H1 (cell line): Measurements from ENCODE around the gene GBE1. TPM values are rescaled to one million over a fixed set of nuclear protein-coding genes. Genes with fewer than 3 reads are reported as not detected.

Source experiments
- CTCF ChIA-PET: fragments of 300-600 bp; sonication (Branson Sonifier 250); formaldehyde crosslinking; loops from one replicate; lab custom pipeline; 2021; ENCODE audit not compliant: partially characterized antibody; lab: Charles Lee
- POLR2A ChIA-PET: fragments of 300-600 bp; sonication (Branson Sonifier 250); formaldehyde crosslinking; loops from one replicate; lab custom pipeline; 2021; ENCODE audit warnings: inconsistent platforms; ENCODE audit not compliant: partially characterized antibody; lab: Charles Lee
- DNase-seq, 2 experiments: peaks; one replicate each; pipeline versions ENCODE4 v3.0.0 to v3.0.0-alpha.2; 2010 to 2022; ENCODE audit warnings: low spot score in 2 of 2, low read depth in 1 of 2, mixed read lengths in 1 of 2
- FAIRE-seq: peaks from 2 replicates; lab custom pipeline; 2011; peaks lifted over from hg19 to GRCh38; lab: Jason Lieb, UNC
- H2AFZ ChIP-seq: 2 replicates; pipeline ENCODE4 v1.8.1; 2012; ENCODE audit warnings: low read length, inconsistent platforms
- H2AK5ac ChIP-seq: 2 replicates; pipeline ENCODE4 v1.6.1; 2013; ENCODE audit warnings: low read depth, low read length
- H2BK120ac ChIP-seq: replicated peaks from 2 replicates; pipeline ENCODE3; 2013; ENCODE audit warnings: low read depth, low read length, inconsistent platforms
- H2BK12ac ChIP-seq: 2 replicates; pipeline ENCODE4 v1.6.1; 2013; ENCODE audit warnings: low read depth, low read length
- H2BK15ac ChIP-seq: 2 replicates; pipeline ENCODE4 v1.6.1; 2013; ENCODE audit warnings: low read length
- H2BK20ac ChIP-seq: 2 replicates; pipeline ENCODE4 v1.6.1; 2013; ENCODE audit warnings: low read length
- H2BK5ac ChIP-seq: 2 replicates; pipeline ENCODE4 v1.6.1; 2013; ENCODE audit warnings: low read depth, low read length
- H3K14ac ChIP-seq: 2 replicates; pipeline ENCODE4 v1.6.1; 2013; ENCODE audit warnings: inconsistent platforms; ENCODE audit not compliant: insufficient read length
- H3K18ac ChIP-seq: 2 replicates; pipeline ENCODE4 v1.6.1; 2013; ENCODE audit warnings: low read length; ENCODE audit errors: extremely low read depth
- H3K23ac ChIP-seq: 2 replicates; pipeline ENCODE4 v1.6.1; 2013; ENCODE audit warnings: inconsistent platforms; ENCODE audit not compliant: insufficient read length
- H3K23me2 ChIP-seq: 2 replicates; pipeline ENCODE4 v1.6.1; 2013; ENCODE audit warnings: low read depth, low read length
- H3K27ac ChIP-seq: 2 replicates; pipeline ENCODE4 v1.6.1; 2011; ENCODE audit warnings: low read depth, low read length, inconsistent platforms
- H3K27me3 ChIP-seq, 4 experiments: replicated peaks in 1 of 4; 1 replicate in 1 of 4; 2 replicates in 3 of 4; pipeline versions ENCODE4 v1.6.1 to v1.8.1; 2011 to 2013; ENCODE audit warnings: low read length in 3 of 4, mild to moderate bottlenecking in 3 of 4, inconsistent platforms in 2 of 4, mixed read lengths in 2 of 4, moderate library complexity in 1 of 4; ENCODE audit not compliant: control insufficient read depth in 3 of 4, insufficient read depth in 3 of 4; ENCODE audit errors: extremely low read depth in 1 of 4
- H3K36me3 ChIP-seq, 4 experiments: 2 replicates each; pipeline versions ENCODE4 v1.6.1 to v1.8.1; 2011 to 2013; ENCODE audit warnings: mild to moderate bottlenecking in 4 of 4, low read length in 3 of 4, moderate library complexity in 2 of 4, control low read depth in 1 of 4, inconsistent platforms in 1 of 4; ENCODE audit not compliant: insufficient read depth in 4 of 4, control insufficient read depth in 2 of 4
- H3K4ac ChIP-seq: replicated peaks from 2 replicates; pipeline ENCODE3; 2013; ENCODE audit warnings: low read length, low read depth, mixed read lengths, inconsistent platforms; ENCODE audit not compliant: insufficient read length
- H3K4me1 ChIP-seq, 4 experiments: replicated peaks in 1 of 4; 1 replicate in 1 of 4; 2 replicates in 3 of 4; pipeline versions ENCODE4 v1.6.1 to v1.8.1; 2011 to 2013; ENCODE audit warnings: low read length in 3 of 4, inconsistent platforms in 2 of 4, mixed read lengths in 1 of 4; ENCODE audit not compliant: insufficient read depth in 4 of 4, control insufficient read depth in 3 of 4
- H3K4me2 ChIP-seq, 2 experiments: 2 replicates each; pipeline versions ENCODE4 v1.6.1 to v1.8.1; 2011 to 2013; ENCODE audit warnings: low read depth in 2 of 2, low read length in 2 of 2, control low read depth in 1 of 2, inconsistent platforms in 1 of 2, mild to moderate bottlenecking in 1 of 2; ENCODE audit not compliant: insufficient read depth in 1 of 2
- H3K4me3 ChIP-seq, 4 experiments: fragments of 200-600, 300-600 bp in 1 of 4; sonication (generic), shearing (Covaris generic), sonication (Bioruptor Twin) in 1 of 4; 2 replicates each; pipeline versions ENCODE4 v1.5.1 to v1.8.1; 2011 to 2016; ENCODE audit warnings: low read length in 4 of 4, low read depth in 3 of 4, control low read depth in 2 of 4, inconsistent platforms in 2 of 4, mild to moderate bottlenecking in 2 of 4, mixed read lengths in 1 of 4, moderate library complexity in 1 of 4; ENCODE audit not compliant: insufficient read depth in 2 of 4; ENCODE audit errors: extremely low read depth in 1 of 4
- H3K56ac ChIP-seq: replicated peaks from 2 replicates; pipeline ENCODE3; 2013; ENCODE audit warnings: low read depth, mild to moderate bottlenecking, mixed read lengths, low read length, inconsistent platforms; ENCODE audit not compliant: insufficient read length
- H3K79me1 ChIP-seq: 2 replicates; pipeline ENCODE4 v1.6.1; 2013; ENCODE audit warnings: low read depth, low read length, control low read depth
- H3K79me2 ChIP-seq, 2 experiments: 2 replicates each; pipeline versions ENCODE4 v1.6.1 to v1.8.1; 2012 to 2013; ENCODE audit warnings: low read length in 2 of 2, mild to moderate bottlenecking in 2 of 2, inconsistent platforms in 1 of 2; ENCODE audit not compliant: insufficient read depth in 2 of 2, control insufficient read depth in 1 of 2
- H3K9ac ChIP-seq, 4 experiments: replicated peaks in 1 of 4; 1 replicate in 1 of 4; 2 replicates in 3 of 4; pipeline versions ENCODE4 v1.6.1 to v1.8.1; 2011 to 2013; ENCODE audit warnings: low read depth in 3 of 4, low read length in 3 of 4, control low read depth in 2 of 4, mild to moderate bottlenecking in 2 of 4, moderate library complexity in 2 of 4, inconsistent platforms in 1 of 4; ENCODE audit errors: extremely low read depth in 1 of 4
- H3K9me3 ChIP-seq, 2 experiments: 2 replicates each; pipeline versions ENCODE4 v1.6.1 to v1.8.1; 2012 to 2013; ENCODE audit warnings: mild to moderate bottlenecking in 2 of 2, moderate library complexity in 2 of 2, control low read depth in 1 of 2, inconsistent platforms in 1 of 2, low read depth in 1 of 2, low read length in 1 of 2, mixed read lengths in 1 of 2; ENCODE audit not compliant: insufficient read depth in 2 of 2
- H4K20me1 ChIP-seq, 2 experiments: replicated peaks in 1 of 2; 2 replicates each; pipeline versions ENCODE3 to v1.8.1; 2011 to 2013; ENCODE audit warnings: inconsistent platforms in 2 of 2, low read length in 2 of 2, mild to moderate bottlenecking in 1 of 2; ENCODE audit not compliant: insufficient read depth in 2 of 2, control insufficient read depth in 1 of 2
- H4K5ac ChIP-seq: 2 replicates; pipeline ENCODE4 v1.6.1; 2013; ENCODE audit warnings: low read length, low read depth, mixed read lengths, inconsistent platforms; ENCODE audit not compliant: insufficient read length
- H4K8ac ChIP-seq: 2 replicates; pipeline ENCODE4 v1.8.0; 2013; ENCODE audit warnings: mild to moderate bottlenecking, moderate library complexity, low read length, inconsistent platforms; ENCODE audit not compliant: insufficient read depth; ENCODE audit errors: extremely low read depth
- H4K91ac ChIP-seq: replicated peaks from 2 replicates; pipeline ENCODE3; 2013; ENCODE audit warnings: low read length, mixed read lengths, inconsistent platforms; ENCODE audit not compliant: insufficient read length
- ASH2L ChIP-seq: fragments of 200-600, 300-600 bp; sonication (generic); IDR thresholded peaks from one replicate; pipeline ENCODE4 v1.7.1; 2017; ENCODE audit warnings: low read length
- CBX5 ChIP-seq: fragments of 300-800, 300-1000 bp; sonication (generic); IDR thresholded peaks from 2 replicates; pipeline ENCODE4 v1.7.1; 2016; ENCODE audit warnings: antibody characterized with exemption, low read length, low read depth
- EGR1 ChIP-seq: IDR thresholded peaks from 2 replicates; pipeline ENCODE4 v1.6.1; 2011; ENCODE audit warnings: low read depth, low read length, borderline replicate concordance
- HDAC2 ChIP-seq, 2 experiments: fragments of 300-600 bp in 1 of 2; sonication (generic) in 1 of 2; IDR thresholded peaks; 2 replicates each; pipeline ENCODE4 v1.6.1; 2011 to 2012; ENCODE audit warnings: low read depth in 2 of 2, low read length in 2 of 2, mild to moderate bottlenecking in 2 of 2, moderate library complexity in 2 of 2, borderline replicate concordance in 1 of 2, inconsistent platforms in 1 of 2
- JUN ChIP-seq: IDR thresholded peaks from 2 replicates; pipeline ENCODE4 v1.6.1; 2011; ENCODE audit warnings: low read depth, mild to moderate bottlenecking, improper control_type of control experiment, low read length
- KDM1A ChIP-seq: fragments of 200-600, 300-600 bp; sonication (generic); IDR thresholded peaks from 2 replicates; pipeline ENCODE4 v1.7.1; 2016; ENCODE audit warnings: mild to moderate bottlenecking, low read length, borderline replicate concordance
- SIN3A ChIP-seq, 2 experiments: IDR thresholded peaks in 1 of 2; conservative IDR thresholded peaks in 1 of 2; 2 replicates each; pipeline ENCODE4 v1.6.1; 2011 to 2012; ENCODE audit warnings: low read length in 2 of 2, improper control_type of control experiment in 1 of 2, low read depth in 1 of 2, mild to moderate bottlenecking in 1 of 2
- SIRT6 ChIP-seq: IDR thresholded peaks from one replicate; pipeline ENCODE4 v1.7.1; 2012; ENCODE audit warnings: low read length, inconsistent platforms
- SIX5 ChIP-seq: IDR thresholded peaks from 2 replicates; pipeline ENCODE4 v1.6.1; 2011; ENCODE audit warnings: mild to moderate bottlenecking, low read depth, low read length
- WGBS, 2 experiments: shearing (Covaris generic) in 1 of 2; methylation state at CpG; one replicate each; pipeline versions ENCODE4 v1.1.6 to v1.1.7; 2013 to 2015; ENCODE audit warnings: low lambda C conversion rate in 2 of 2, mixed read lengths in 2 of 2, inconsistent platforms in 1 of 2, low coverage in 1 of 2, missing lambda C conversion rate in 1 of 2; ENCODE audit not compliant: insufficient replicate concordance in 2 of 2, insufficient coverage in 1 of 2, insufficient read length in 1 of 2; ENCODE audit errors: extremely low coverage in 1 of 2, missing lambda C conversion rate in 1 of 2; 5-methylcytosine and 5-hydroxymethylcytosine counted together
- polyA plus RNA-seq, 7 experiments: library from polyadenylated mRNA; depleted of rRNA in 3 of 7; stranded (reverse) in 5 of 7; unstranded in 2 of 7; fragments of >200 nt in 5 of 7; fragments of 200-250 nt in 2 of 7; gene quantifications; 1 replicate in 5 of 7; 2 replicates in 1 of 7; 4 replicates in 1 of 7; pipeline versions ENCODE4 v1.2.1 to v1.2.3, GENCODE V29; 2011 to 2013; ENCODE audit warnings: missing spikeins in 2 of 7, mixed read lengths in 2 of 7
- total RNA-seq: library from RNA; stranded (reverse); fragmentation: NEBNext Ultra II Directional; extraction: Animal tissue kit (Norgen Biotek cat#: 25700); gene quantifications from 2 replicates; pipeline ENCODE4 v1.2.1, GENCODE V29; 2021
- TF ChIP-seq, protein P1 (sequence below): IDR thresholded peaks from 2 replicates; pipeline ENCODE4 v1.6.1; 2011; ENCODE audit warnings: low read depth, mild to moderate bottlenecking, low read length; ENCODE audit not compliant: insufficient read depth

GBE1 gene
- total and polyA plus RNA-seq, 2 of the 8 experiments (the other 6 are each of a cell fraction or from before 2014, with no cell fraction given): 3.3 to 7.3 TPM

DNA sequence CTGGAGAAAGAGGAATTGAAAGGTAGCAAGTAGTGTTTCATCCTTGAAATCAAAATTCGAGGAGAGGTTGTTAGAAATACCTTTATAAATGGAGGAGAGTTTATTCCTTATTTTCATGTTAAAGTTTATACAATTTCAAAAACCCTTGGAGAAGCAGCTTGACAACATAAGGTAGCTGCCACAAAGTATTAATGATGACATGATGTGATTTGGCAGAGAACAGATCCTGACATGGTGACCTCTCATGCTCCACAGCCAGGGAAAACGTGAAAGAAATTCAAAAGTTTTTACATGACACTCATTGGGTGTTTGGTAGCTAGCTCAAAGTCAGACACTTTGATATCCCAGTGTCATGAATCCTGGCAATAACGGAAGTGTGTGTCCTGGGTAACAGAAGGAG lies 320.8 kb downstream of the GBE1 start:
- Histone ChIP-seq H2BK120ac (no peak overlapping the region), H3K23ac (no peak overlapping the region), H3K79me1 (no peaks in the 10 kb centered on the region), H3K56ac (no peak overlapping the region), H4K5ac (no peak overlapping the region), H3K36me3 (no peaks in the 10 kb centered on the region), H3K9me3 (no peaks in the 10 kb centered on the region), H3K4ac (no peak overlapping the region), H3K23me2 (no peaks in the 10 kb centered on the region), H3K27ac (no peak overlapping the region), H4K91ac (no peak overlapping the region), H4K8ac (no peak overlapping the region), H2AFZ (no peak overlapping the region), H2BK15ac (no peak overlapping the region), H3K14ac (no peak overlapping the region), H3K9ac (no peak overlapping the region), H3K27me3 (no peaks in the 10 kb centered on the region), H2BK20ac (no peak overlapping the region), H2AK5ac (no peak overlapping the region), H3K79me2 (no peaks in the 10 kb centered on the region), H3K4me1 (no peaks in the 10 kb centered on the region), H3K18ac (no peak overlapping the region), H2BK5ac (no peak overlapping the region), H4K20me1 (no peaks in the 10 kb centered on the region), H3K4me2 (no peak overlapping the region), H3K4me3 (no peak overlapping the region), H2BK12ac (no peak overlapping the region)
- POLR2A ChIA-PET: interaction anchor here (0.5 kb wide), 1 partner anchor 681 kb away, joined by 4 read pairs; no protein-coding TSS in a partner anchor
- DNase-seq (no peak), FAIRE-seq (no peak)
- 87% methylated on average over 3 of the region's 3 CpGs; no CpG with 5 or more reads in 1 of the 2 experiments for WGBS, 2 experiments
- no peak for TF ChIP-seq SIX5
- TF ChIP-seq, protein P1, sequence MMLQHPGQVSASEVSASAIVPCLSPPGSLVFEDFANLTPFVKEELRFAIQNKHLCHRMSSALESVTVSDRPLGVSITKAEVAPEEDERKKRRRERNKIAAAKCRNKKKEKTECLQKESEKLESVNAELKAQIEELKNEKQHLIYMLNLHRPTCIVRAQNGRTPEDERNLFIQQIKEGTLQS: no peak
- TF ChIP-seq EGR1: no peak
- TF ChIP-seq CBX5: no peak
- TF ChIP-seq ASH2L: no peak
- no peak for TF ChIP-seq SIN3A (conservative IDR thresholded peaks at IDR 0.05 in 1 of 2, IDR thresholded peaks at IDR 0.05 in 1 of 2; ENCODE audit: low read depth in 1 of 2, low read length in 2 of 2)
- TF ChIP-seq JUN: no peak
- no peak for TF ChIP-seq SIRT6
- no peak for TF ChIP-seq KDM1A
- TF ChIP-seq HDAC2 (IDR thresholded peaks at IDR 0.05; ENCODE audit: borderline replicate concordance in 1 of 2, low read depth in 2 of 2, low read length in 2 of 2): no peak
- CTCF ChIA-PET: interaction anchor here (1.0 kb wide), 1 partner anchor 314 kb away, joined by 3 read pairs; no protein-coding TSS in a partner anchor
